Activated T-helper 1 cell treated with anti-CD3 and anti-CD28 coated beads, Interleukin-2, amount 50 U/mL, for 16 hours (primary cell): ENCODE measurements around the gene ZNF236.
"Not testable (repeated sequence)": the region's sequence is repeated elsewhere in the genome, so short reads cannot be mapped to it uniquely, and the experiment has no call there.

ENCODE experiments used
- DNase-seq, 2 donors: peaks; one replicate each; pipeline ENCODE4 v3.0.0-alpha.2; 2020; ENCODE audit warnings: low read depth in 1 of 2, low spot score in 1 of 2

The ZNF236 gene

DNA sequence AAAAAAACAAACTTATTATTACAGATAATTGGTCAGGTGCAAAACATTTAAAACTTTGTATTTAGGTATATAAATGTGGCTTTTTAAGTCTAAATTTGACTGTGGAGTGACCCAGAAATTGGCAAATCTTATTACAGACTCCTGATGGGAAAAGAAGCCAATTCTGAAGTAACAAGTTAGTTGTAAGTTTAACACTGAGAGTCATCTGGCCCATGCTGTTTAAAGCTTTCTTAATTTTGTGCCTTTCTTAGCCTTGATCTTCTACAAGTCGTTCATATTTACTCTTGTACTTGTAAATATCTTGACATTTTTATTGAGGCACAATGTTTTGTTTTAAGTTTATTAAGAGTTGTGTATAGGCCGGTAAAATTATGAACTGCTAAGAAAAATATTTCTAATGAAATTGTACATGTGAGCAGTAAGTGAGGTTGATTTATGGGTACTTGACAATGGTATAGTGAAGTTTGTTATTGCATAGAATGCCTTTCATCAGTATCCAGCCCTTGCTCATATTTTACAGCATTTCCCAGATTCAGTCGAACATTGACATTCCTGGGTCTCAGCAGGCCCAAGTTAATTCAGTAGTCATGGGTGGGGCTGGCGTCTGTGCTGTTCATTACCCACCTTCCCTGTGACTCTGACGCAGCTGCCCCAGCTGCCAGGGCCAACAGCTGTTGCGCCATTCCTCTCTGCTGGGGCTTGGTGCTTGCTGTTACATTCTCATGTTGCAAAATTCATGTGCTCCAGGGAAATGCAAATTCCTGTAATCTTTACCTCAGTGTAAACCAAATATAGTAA, 121.4 kb downstream of the ZNF236 start:
- DNase-seq, result no peak

DNA sequence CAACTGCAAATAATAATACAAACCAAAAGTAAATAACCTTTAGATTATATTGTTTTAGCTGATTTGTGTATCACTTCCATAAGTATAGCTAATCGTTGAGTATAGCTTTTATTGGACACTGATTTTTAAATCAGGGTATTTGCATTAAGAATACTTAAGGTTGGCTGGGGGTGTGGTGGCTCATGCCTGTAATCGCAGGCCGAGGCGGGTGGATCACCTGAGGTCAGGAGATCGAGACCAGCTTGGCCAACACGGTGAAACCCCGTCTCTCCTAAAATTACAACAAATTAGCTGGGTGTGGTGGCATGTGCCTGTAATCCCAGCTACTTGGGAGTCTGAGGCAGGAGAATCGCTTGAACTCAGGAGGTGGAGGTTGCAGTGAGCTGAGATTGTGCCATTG, 122.0 kb downstream of the ZNF236 start:
- DNase-seq, result not testable (repeated sequence)

DNA sequence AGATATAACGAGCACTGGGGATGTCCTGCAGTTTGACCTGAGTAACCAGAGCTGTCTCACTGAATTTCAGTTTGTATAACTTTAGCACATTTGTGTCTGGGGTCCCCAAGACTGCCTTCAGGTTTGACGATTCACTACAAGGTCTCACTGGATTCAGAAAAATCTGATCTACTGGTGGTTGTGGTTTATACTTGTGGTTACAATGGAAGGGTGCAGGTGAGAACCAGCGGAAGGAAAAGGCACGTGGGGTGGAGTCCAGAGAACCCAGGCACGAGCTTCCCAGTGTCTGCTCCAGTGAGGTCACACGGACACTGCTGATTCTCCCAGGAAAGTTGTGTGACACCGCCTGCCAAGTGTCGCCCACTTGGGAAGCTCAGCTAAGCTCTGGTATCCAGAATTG, 126.0 kb downstream of the ZNF236 start:
- DNase-seq, result no peak

DNA sequence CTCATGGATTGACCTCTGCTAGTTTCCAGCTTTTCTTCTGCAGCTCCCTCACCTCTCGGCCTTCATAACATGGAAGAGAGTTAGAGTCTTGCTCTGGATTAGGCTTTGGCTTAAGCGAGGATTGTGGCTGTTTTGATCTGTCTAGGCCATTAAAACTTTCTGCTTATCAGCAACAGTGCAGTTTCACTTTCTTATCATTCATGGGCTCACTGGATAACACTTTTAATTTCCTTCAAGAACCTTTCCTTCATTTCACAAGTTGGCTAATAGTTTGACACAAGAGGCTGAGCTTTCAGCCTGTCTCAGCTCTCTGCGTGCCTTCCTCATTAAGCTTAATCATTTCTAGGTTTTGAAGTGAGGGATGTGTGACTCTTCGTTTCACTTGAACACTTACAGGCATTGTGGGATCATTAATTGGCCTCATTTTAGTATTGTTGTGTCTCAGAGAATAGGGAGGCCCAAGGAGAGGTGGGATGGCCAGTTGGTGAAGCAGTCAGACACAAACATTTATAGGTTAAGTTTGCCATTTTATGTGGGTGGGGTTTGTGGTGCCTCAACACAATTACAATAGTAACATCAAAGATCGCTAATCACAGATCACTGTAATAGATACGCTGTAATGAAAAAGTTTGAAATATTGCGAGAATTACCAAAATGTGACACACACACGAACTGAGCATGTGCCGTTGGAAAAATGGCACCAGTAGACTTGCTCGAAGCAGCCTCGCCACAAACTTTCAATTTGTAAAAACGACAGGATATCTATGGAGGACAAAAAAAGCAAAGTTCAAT, 129.3 kb downstream of the ZNF236 start:
- no peak for DNase-seq

DNA sequence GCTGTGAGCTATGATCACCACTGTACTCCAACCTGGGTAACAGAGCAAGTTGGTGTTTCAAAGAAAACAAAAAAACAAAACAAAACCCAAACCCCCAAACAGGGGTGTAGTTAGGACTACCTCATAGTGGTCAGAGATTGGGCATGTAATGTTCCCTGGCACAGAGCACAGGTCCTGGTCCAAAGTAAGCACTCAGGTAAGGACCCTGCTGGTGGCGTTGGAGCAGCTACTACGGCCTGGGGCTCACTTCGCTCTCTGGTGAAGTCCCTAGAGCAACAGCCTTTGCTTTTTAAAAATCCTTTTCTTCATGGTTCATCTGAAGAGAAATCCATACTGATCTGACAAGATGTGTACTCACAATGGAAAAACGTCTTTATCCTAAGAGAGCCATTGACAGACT, 130.4 kb downstream of the ZNF236 start:
- DNase-seq, result no peak

DNA sequence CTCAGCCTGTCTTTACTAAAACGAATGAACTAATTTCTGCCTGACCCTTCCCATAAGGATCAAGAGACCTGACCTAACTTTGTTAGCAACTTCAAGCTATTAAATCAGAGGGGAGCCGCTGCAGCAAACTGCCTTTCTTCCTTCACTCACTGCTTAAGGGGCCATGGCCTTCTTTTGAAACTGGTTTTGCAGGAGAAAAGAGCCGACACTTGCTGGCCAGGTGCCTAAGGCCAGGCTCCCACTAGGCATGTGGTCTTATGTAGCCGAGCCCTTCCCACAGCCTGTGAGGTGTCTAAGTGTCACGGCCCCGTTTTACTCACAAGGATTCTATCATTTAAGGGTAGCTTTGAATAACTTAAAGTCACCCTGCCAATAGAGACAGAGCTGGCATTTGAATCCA, 130.8 kb downstream of the ZNF236 start:
- no peak for DNase-seq

DNA sequence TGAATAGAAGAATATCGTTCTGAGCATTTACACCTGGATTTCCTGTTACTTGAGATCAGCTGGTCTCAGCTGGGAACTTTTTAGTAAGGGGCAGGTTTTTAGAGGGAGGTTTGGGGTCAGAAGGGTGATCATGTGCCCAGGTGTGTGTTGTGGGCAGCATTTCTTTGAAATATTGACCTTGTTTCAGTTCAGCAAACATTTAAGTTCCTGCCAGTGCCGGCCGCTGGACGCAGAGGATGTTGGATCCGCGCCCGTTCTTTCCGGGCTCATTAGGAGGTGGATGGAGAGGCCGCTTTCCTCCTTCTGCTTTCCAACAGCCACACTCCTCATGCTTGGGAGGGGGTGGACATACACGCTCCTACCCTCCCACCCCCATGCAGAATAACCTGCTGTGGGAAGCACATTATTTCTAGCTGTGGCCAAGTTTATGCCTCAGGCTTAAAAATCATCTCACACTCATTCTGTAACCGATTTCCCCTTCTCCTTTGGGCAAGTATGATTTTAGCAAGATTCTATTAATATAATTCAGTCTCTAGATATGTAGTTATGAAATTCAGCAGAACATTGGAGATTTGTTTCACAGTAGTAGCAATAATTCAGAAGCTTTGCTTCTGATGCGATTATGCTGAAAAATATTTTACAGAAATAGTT, 131.4 kb downstream of the ZNF236 start:
- no peak for DNase-seq

DNA sequence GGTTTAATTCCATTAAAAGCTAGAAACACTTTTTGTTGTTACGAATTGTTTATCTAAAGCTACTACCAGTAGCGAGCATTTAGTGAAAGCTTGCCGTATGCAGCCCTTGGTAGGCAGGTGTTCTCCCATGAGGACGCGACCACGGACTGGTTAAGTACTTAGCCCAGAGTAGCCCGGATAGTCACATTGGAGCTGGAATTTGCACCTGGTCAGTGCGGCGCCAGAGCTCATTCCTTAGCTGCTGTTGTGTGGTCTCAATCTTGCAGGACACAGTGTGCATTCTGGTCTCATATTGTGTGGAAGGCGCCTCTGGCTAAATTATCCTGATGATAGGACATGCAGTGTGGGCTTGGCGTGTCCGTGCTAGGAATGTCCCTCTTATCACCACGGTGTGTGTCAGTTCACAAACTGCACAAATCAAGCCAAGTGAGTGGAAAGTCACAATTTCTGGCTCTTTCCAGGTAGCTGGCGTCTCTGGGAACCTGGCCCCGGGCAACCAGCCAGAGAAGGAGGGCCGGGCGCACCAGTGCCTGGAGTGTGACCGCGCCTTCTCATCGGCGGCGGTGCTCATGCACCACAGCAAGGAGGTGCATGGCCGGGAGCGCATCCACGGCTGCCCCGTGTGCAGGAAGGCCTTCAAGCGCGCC, 133.3 kb downstream of the ZNF236 start:
- no peak for DNase-seq

DNA sequence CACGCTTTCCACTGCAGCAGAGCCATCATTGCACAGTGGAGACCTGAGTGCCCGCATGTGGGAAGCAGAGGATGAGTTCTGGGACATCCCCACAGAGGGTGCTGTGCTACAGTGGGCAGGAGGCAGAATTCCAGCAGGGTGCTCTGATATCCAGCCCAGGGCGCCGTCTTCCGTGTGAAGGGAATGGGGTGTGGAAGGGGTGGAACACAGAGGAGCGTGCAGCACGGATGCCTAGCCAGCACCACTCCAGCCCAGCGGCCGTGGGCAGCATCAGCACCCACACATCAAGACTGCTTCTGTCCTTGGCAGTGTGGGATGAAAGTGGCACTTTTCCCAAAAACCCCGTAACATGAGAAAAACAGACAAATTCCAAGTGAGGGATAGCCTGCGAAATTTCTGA, 134.3 kb downstream of the ZNF236 start:
- no peak for DNase-seq

DNA sequence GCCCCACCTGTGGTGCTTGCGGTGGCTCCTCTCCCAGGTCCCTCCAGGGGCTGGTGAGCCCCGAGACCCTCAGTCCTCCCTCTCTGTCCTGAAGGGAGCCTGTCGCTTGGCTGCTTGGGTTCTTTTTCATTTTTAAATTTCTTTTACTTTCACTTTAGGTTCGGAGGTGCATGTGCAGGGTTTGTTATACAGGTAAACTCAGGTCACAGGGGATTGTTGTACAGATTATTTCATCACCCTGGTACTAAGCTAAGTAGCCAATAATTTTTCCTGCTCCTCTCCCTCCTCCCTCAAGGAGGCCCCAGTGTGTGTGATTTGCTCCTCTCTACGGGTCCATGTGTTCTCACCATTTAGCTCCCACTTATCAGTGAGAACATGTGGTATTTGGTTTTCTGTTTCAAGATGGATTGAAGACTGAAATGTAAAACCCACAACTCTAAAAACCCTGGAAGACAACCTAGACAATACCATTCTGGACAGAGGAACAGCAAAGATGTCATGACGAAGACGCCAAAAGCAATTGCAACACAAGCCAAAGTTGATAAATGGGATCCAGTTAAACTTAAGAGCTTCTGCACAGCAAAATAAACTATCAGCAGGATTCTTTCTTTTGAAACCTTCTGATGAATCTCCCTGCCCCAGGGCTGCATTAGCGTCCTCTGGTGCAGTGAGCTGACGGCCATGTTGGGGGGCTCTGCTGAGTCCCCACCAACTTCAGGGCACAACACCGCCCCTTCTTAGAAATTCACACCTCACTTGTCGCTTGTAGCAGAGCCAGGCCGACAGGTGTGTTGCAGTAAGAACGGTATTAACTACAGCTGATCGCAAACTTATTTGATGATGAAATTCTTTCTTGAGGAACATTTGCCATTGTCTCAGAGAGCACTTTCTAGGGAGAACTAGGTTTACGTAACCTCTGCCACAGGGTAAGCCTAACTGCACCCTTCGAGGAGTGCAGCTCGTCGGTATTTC, 135.3 kb downstream of the ZNF236 start:
- no peak for DNase-seq

DNA sequence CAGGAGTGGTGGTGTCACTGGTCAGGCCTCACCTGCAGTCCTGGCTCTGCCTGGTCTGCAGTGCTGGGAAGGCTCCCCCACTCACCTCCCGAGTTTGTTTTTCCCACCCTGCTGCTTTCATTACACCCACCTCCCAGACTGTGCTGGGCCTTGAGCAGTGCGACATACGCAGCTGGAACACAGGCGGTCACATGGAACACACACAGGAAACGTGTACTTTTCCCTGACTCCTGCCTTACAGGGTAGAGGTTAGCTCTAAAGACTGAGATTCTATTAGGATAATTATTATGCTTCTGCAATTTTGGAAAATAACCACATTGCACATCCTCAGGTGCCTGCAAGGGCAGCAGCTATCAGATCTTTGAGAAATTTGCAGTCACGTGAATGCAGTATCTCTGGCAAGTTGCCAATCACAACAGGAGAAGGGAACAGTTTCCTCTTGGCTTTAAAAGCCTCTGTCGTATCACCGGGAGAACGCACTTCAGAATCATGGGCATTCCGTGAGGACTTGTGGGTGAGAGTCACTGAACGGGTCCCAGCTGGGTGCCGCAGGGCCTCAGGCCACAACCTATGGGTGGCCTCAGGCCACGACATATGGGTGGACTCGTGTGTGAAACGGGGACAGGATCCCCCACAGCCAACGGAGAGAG, 136.5 kb downstream of the ZNF236 start:
- no peak for DNase-seq

DNA sequence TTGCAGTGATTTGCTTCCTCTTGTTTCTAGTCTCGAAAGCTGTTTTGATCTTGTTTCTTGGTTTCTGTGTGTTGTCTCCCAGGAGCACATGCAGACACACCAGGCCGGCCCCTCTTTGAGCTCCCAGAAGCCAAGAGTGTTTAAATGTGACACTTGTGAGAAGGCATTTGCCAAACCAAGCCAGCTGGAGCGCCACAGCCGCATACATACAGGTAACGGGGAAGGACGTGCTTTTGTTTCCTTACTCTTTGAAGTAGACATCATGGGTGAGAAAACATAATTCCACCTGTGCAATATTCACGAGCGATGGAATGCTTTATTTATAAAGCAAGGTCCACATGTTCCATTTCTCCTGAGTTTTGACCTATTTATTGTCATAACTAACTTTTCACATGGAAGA, 137.2 kb downstream of the ZNF236 start:
- DNase-seq, result no peak

DNA sequence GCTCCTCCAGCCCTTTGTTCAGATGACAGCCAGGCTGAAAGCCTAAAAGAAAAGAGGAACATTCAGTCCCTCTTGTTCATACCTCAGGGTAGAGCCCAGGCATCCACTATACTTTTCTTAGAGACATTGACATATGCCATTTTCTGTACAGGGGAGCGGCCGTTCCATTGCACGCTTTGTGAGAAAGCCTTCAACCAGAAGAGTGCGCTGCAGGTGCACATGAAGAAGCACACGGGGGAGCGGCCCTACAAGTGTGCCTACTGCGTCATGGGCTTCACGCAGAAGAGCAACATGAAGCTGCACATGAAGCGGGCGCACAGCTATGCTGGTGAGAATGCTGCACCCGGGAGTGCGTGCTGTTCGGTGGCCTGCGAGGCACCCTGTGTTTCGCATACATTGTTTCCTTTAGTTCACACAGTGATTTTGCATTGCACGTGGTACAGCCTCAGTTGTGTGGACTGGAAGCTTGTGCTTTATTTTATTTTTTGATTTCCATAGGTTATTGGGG, 138.2 kb downstream of the ZNF236 start:
- DNase-seq, result no peak

DNA sequence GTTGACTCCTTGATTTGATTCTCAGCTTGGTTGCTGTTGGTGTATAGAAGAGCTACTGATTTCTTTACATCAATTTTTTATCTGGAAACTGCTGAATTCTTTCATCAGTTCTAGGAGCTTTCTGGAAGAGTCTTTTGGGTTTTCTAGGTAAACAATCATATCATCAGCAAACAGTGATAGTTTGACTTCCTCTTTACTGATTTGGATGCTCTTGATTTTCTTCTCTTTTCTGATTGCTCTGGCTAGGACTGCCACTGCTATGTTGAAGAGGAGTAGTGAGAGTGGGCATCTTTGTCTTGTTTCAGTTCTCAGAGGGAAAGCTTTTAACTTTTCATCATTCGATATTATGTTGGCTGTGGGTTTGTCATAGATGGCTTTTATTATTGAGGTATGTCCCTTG, 140.5 kb downstream of the ZNF236 start:
- DNase-seq, result no peak

DNA sequence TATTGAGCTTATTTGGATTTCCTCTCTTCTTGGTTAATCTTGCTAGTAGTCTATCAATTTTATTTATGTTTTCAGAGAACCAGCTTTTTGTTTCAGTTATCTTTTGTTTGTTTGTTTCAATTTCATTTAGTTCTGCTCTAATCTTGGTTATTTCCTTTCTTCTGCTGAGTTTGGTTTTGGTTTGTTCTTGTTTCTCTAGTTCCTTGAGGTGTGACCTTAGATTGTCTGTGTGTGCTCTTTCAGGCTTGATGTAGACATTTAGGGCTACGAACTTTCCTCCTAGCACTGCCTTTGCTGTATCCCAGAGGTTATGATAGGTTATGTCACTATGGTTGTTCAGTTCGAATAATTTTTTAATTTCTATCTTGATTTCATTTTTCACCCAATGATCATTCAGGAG, 141.6 kb downstream of the ZNF236 start:
- DNase-seq, result no peak

DNA sequence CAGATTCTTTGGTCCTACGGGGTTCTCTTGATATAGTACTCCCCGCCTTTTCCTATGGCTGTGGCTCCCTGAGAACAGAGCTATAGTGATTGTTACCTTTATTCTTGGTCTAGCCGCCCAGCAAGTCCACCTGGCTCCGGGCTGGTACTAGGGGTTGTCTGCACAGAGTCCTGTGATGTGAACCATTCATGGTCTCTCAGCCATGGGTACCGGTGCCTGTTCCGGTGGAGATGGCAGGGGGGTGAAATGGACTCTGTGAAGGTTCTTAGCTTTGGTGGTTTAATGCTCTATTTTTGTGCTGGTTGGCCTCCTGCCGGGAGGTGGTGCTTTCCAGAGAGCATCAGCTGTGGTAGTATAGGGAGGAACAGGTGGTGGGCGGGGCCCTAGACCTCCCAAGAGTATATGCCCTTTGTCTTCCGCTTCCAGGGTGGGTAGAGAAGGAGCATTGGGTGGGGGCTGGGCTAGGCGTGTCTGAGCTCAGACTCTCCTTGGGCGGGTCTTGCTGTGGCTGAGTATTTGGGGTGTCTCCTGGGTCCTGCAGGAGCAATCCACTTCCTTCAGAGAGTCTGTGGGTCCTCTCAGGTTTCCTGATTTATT, 143.3 kb downstream of the ZNF236 start:
- DNase-seq, result not testable (repeated sequence)

DNA sequence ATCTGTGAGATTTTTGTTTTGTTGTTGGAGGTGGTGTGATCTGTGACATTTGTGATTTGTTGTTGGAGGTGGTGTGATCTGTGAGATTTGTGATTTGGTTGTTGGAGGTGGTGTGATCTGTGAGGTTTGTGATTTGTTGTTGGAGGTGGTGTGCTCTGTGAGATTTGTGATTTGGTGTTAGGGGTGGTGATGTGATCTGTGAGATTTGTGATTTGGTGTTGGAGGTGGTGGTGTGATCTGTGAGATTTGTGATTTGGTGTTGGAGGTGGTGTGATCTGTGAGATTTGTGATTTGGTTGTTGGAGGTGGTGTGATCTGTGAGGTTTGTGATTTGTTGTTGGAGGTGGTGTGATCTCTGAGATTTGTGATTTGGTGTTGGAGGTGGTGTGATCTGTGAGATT, 144.9 kb downstream of the ZNF236 start:
- not testable (repeated sequence) for DNase-seq

DNA sequence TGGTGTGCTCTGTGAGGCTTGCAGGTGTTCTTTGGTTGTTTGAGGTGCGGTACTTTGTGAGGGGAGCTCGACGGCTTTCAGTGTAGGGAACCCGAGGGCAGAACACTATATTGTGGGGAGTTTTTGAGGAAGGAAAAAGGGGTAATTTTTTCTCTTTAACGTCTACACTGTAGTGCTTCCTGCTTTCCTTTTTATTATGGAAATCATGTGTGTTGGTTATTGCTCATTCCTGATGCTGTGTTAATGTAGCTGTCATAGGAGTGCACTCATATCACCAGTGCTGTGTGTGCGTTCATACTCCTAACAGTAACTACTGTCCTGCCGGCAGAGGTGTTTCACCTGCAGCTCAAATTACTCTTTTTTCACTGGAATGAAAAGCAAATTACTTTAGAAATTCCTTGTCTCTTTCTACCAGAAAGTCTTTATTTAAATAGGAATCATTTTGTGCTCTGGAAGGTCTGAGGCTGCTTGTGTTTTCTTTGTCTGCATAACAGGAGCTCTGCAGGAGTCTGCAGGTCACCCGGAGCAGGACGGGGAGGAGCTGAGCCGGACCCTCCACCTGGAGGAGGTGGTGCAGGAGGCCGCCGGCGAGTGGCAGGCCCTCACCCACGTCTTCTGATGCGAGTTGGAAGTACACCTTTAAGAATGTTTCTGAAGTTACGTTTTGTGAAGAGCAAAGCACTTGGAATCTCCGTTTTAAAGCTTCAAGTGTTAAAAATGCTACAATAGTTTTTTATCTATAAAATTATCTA, 145.5 kb downstream of the ZNF236 start:
- no peak for DNase-seq
